Thymus (tissue), 11 donors: ENCODE measurements around the gene SLC35A1. TPM values are rescaled to one million over a fixed set of nuclear protein-coding genes. Genes with fewer than 3 reads are reported as not detected.

Source experiments
- DNase-seq, 9 donors: peaks; one replicate each; pipeline ENCODE4 v3.0.0-alpha.2; 2013; ENCODE audit warnings: low spot score in 9 of 9, low read depth in 6 of 9, missing footprints in 1 of 9
- H3K27ac ChIP-seq, 2 donors: one replicate each; pipeline ENCODE4 v1.5.1; 2013; ENCODE audit warnings: control low read depth in 1 of 2, low read depth in 1 of 2, low read length in 1 of 2, mild to moderate bottlenecking in 1 of 2, moderate library complexity in 1 of 2
- H3K27me3 ChIP-seq, 2 donors: one replicate each; pipeline ENCODE4 v1.5.1; 2013; ENCODE audit warnings: low read length in 1 of 2; ENCODE audit not compliant: control insufficient read depth in 2 of 2, insufficient read depth in 1 of 2
- H3K36me3 ChIP-seq, 2 donors: one replicate each; pipeline ENCODE4 v1.5.1; 2013; ENCODE audit warnings: low read length in 1 of 2, mild to moderate bottlenecking in 1 of 2, moderate library complexity in 1 of 2; ENCODE audit not compliant: control insufficient read depth in 2 of 2, insufficient read depth in 2 of 2
- H3K4me1 ChIP-seq, 2 donors: one replicate each; pipeline ENCODE4 v1.5.1; 2013; ENCODE audit warnings: low read length in 2 of 2; ENCODE audit not compliant: control insufficient read depth in 2 of 2, insufficient read depth in 2 of 2
- H3K4me3 ChIP-seq, 2 donors: one replicate each; pipeline ENCODE4 v1.5.1; 2013; ENCODE audit warnings: low read length in 2 of 2, control low read depth in 1 of 2, mild to moderate bottlenecking in 1 of 2
- H3K9me3 ChIP-seq, 2 donors: one replicate each; pipeline ENCODE4 v1.5.1; 2013; ENCODE audit warnings: low read length in 1 of 2, mild to moderate bottlenecking in 1 of 2; ENCODE audit not compliant: control insufficient read depth in 2 of 2, insufficient read depth in 1 of 2
- WGBS: extraction: QIAGEN DNeasy Blood & Tissue Kit; methylation state at CpG from one replicate; pipeline ENCODE4 v1.1.7; 2013; 5-methylcytosine and 5-hydroxymethylcytosine counted together
- polyA plus RNA-seq: library from polyadenylated mRNA; stranded (reverse); fragments of 200-250 nt; gene quantifications from one replicate; pipeline ENCODE4 v1.2.3, GENCODE V29; 2013
- total RNA-seq: library from RNA; stranded (reverse); fragments of 120-200 nt; gene quantifications from one replicate; pipeline ENCODE4 v1.2.4, GENCODE V29; 2013
- donor health status: healthy.

SLC35A1 gene
- total and polyA plus RNA-seq, 2 donors: 22.8 to 23.1 TPM

DNA sequence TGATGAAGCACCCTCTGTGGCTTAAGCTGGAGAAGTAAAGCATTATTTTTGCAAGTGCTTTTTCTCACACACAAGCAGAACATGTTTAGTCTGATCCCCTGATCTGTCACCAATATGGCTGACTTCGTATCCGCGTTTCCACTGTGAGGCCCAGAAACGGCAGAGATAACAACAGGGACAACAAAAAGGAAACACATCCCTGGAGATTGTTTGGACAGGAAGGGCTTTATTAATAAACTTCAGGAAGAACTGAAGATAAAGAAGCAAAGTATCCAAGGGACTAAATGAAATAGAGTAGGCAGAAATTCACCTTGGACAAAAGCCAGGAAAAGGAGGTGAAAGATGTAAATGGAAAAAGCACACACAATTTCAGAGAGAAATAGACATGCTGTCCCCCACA, 67.8 kb downstream of the SLC35A1 start:
- no peak for DNase-seq
- Histone ChIP-seq H3K4me1 (no peaks in the 10 kb centered on the region), H3K27ac (no peak overlapping the region), H3K36me3 (peaks cover 22 to 43% of the 10 kb centered on the region in 2 donors), H3K9me3 (peaks cover 2 to 7% of the 10 kb centered on the region in 2 donors), H3K27me3 (no peaks in the 10 kb centered on the region), H3K4me3 (no peak overlapping the region)
- WGBS: 94% methylated on average over 4 of the region's 4 CpGs

DNA sequence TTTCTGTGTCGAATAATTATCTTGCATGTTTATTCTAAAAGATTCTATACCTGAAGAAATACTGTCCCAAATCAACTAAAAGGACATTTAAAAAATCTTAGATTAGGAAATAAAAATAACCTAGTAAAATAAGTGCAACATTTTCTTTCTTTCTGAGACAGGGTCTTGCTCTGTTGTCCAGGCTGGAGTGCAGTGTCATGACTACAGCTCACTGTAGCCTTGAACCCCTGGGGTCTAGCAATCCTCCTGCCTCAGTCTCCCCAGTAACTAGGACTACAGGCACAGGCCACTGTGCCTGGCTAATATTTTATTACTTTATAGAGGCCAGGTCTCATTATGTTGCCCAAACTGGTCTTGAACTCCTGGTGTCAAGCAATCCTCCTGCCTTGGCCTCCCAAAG, 68.3 kb downstream of the SLC35A1 start:
- Histone ChIP-seq H3K36me3 (peaks cover 22 to 43% of the 10 kb centered on the region in 2 donors), H3K4me3 (no peak overlapping the region), H3K4me1 (no peaks in the 10 kb centered on the region), H3K9me3 (peaks cover 2 to 7% of the 10 kb centered on the region in 2 donors), H3K27ac (no peak overlapping the region), H3K27me3 (no peaks in the 10 kb centered on the region)
- WGBS: 98% methylated on average over 1 of the region's 1 CpG
- DNase-seq: no peak

DNA sequence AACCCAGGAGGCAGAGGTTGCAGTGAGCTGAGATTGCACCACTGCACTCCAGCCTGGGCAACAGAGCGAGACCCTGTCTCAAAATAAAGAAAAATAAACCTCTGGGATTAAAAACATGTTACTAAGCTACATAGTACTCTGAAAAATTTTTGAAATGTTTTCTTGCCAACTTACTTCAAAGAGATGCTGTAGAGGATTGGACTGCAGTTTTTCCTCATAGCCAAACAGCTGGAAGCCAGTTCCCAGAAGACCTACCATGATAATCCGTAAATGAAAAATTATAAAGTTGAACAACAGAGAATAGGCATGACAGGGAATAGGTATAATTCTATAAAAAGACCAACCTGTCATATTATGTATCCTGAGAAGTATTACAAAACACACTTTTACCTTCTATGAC, 69.0 kb downstream of the SLC35A1 start:
- whole genome bisulfite sequencing: over 99% methylated on average over 2 of the region's 2 CpGs
- no peak overlapping the region for H3K27ac ChIP-seq
- H3K4me1 ChIP-seq: no peaks in the 10 kb centered on the region
- DNase-seq: no peak
- H3K9me3 ChIP-seq: peaks cover 2 to 7% of the 10 kb centered on the region in 2 donors
- peaks cover 27 to 43% of the 10 kb centered on the region in 2 donors for H3K36me3 ChIP-seq
- H3K27me3 ChIP-seq: no peaks in the 10 kb centered on the region
- no peak overlapping the region for H3K4me3 ChIP-seq

DNA sequence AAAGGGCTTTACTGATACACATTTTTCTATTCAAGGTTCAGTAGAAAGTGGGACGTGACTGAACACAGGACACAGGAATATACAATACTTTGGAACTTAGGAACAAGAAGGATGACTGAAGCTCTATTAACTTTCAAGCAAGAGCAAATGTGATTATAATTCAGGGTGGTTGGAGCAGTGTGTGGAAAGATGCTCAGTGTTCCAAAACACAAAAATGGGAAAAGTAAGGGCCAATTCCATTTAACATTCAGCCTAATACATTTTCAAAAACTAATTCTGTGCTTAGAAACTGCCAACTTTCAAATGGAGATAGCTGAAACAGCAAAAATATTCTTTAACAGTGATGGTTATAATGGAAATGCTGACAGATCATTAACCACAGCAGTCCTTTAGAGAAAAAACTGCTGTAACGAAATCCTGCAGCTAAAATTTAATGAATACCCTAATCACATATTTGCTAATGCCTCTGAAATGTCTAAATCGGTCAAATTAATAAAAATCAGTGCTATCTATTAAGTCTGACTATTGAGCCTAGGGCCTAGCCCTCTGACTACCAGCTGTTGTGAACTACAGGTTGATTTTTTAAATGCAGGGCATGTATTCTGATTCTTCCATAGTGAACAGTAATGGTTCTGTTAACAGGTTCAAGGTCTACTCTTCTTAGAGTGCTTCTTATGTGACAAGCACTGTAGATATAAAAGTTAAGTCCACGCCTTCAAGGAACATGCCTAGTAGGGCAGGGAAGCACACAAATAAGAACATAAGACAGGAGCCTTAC, 71.1 kb downstream of the SLC35A1 start:
- DNase-seq: no peak
- Histone ChIP-seq H3K36me3 (peaks cover 29 to 40% of the 10 kb centered on the region in 2 donors), H3K27ac (no peak overlapping the region), H3K9me3 (peaks cover 2 to 7% of the 10 kb centered on the region in 2 donors), H3K4me3 (no peak overlapping the region), H3K4me1 (no peaks in the 10 kb centered on the region), H3K27me3 (no peaks in the 10 kb centered on the region)
- 98% methylated on average over 4 of the region's 4 CpGs for WGBS

DNA sequence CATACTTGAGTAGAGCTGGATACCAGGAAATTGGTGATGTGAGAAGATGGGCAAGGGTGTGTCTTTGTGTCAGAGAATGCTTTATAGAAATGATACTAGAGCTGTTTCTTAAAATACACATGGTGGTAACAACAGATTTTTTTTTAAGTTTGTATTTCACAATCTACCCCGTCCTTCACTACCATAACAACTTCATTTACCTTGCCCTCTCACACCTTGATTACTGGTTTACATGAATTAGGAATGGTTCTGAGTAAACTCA, 71.6 kb downstream of the SLC35A1 start:
- Histone ChIP-seq H3K4me1 (no peaks in the 10 kb centered on the region), H3K9me3 (peaks cover 2 to 7% of the 10 kb centered on the region in 2 donors), H3K27me3 (no peaks in the 10 kb centered on the region), H3K36me3 (peaks cover 30 to 37% of the 10 kb centered on the region in 2 donors), H3K27ac (no peak overlapping the region), H3K4me3 (no peak overlapping the region)
- WGBS: 96% methylated on average over 1 of the region's 1 CpG
- no peak for DNase-seq

DNA sequence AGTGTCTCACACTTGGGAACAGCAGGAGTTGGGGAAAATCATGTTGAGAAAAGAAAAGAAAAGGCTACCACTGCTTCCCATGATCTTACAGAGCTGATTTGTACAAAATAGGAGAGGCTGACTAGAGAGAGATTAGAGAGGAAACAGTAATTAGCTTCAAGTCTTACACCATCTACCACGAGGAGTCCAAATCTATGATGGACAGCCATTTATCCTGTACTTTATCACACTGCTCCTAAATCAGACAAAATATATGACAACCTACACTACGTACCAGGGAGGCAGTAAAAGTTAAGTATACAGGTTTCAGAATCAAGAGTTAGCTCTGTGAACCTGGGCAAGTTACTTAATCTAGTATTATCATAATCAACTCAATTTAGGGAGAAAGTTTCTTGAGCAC, 79.0 kb downstream of the SLC35A1 start:
- Histone ChIP-seq H3K9me3 (peaks cover 0 to 3% of the 10 kb centered on the region in 2 donors), H3K4me3 (no peak overlapping the region), H3K27me3 (no peaks in the 10 kb centered on the region), H3K4me1 (no peaks in the 10 kb centered on the region), H3K36me3 (peaks cover 7 to 28% of the 10 kb centered on the region in 2 donors), H3K27ac (no peak overlapping the region)
- whole genome bisulfite sequencing: 98% methylated on average over 2 of the region's 2 CpGs
- no peak for DNase-seq

DNA sequence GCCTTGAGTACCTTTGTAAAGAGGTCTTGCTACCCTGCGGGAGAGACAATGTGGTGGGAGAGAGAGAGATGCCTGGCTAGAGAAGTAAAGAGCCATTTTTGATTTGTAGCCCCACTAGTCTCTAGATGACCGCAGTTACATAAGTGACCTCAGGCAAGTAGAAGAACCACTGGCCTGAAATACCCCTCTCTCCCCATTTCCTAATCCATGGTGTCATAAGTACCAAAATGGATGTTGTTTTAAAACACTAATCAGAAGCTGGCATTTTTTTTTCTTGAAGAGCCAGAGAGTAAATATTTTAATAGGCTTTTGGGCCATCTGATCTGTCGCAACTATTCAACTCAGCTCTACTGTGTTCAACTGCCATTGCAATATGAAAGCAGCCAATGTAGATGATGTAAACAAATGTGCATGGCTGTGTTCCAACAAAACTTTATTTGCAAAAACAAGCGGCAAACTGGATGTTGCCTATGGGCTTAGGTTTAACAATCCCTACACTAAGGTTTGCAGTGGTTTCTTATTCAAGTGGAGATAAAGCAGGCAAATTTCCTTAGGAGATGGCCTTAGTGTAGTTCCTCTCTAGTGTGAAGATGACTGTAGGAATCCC, 80.5 kb downstream of the SLC35A1 start:
- Histone ChIP-seq H3K36me3 (peaks cover 8 to 30% of the 10 kb centered on the region in 2 donors), H3K27me3 (no peaks in the 10 kb centered on the region), H3K9me3 (peaks cover 0 to 3% of the 10 kb centered on the region in 2 donors), H3K4me3 (no peak overlapping the region), H3K4me1 (no peaks in the 10 kb centered on the region), H3K27ac (no peak overlapping the region)
- WGBS: 98% methylated on average over 4 of the region's 4 CpGs
- no peak for DNase-seq

DNA sequence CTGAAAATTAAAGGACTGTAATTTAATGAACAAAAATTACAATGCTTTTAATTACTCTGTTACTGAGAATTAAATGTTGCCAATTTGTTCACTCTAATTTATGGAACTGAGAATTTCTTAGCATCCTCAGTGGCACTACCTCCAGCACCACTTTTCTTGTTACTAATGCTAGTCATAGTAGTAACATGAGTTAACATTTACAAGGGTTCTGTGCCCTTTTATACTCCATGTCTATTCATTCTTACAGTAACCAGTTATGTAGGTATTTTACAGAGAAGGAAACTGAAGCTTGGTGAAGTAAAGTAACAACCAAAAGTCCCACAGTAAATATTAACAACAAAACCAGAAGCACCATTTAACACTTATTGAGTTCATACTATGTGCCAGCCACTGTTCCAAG, 82.7 kb downstream of the SLC35A1 start:
- no peak overlapping the region for H3K4me3 ChIP-seq
- H3K27me3 ChIP-seq: no peaks in the 10 kb centered on the region
- no peak for DNase-seq
- peaks cover 11 to 34% of the 10 kb centered on the region in 2 donors for H3K36me3 ChIP-seq
- no peaks in the 10 kb centered on the region for H3K4me1 ChIP-seq
- no peak overlapping the region for H3K27ac ChIP-seq
- H3K9me3 ChIP-seq: peaks cover 0 to 3% of the 10 kb centered on the region in 2 donors

DNA sequence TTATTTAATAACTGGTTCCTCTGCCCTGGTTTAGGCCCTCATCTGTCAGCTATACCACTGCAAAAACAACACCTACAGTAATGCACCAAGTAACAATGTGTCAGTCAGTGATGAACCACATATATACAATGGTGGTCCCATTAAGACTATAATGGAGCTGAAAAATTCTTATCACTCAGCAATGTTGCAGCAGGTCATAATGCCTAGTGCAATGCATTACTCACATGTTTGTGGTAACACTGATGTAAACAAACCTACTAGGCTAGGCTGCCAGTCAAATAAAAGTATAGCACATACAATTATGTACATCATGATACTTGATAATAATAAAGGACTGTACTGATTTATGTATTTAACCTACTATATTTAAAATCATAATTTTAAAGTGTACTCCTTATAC, 85.7 kb downstream of the SLC35A1 start:
- no peak overlapping the region for H3K4me3 ChIP-seq
- peaks cover 18 to 42% of the 10 kb centered on the region in 2 donors for H3K36me3 ChIP-seq

More for the DNA sequence above, 85.7 kb downstream of the SLC35A1 start:
- H3K9me3 ChIP-seq: peaks cover 0 to 3% of the 10 kb centered on the region in 2 donors
- H3K27ac ChIP-seq: no peak overlapping the region
- H3K4me1 ChIP-seq: no peaks in the 10 kb centered on the region
- no peak for DNase-seq
- no peaks in the 10 kb centered on the region for H3K27me3 ChIP-seq
